ENCODE measurements around the gene MAST3.

GRCh38 chr19:18165794-18166544 is 68.4 kb downstream of the MAST3 start:
- no peak for TF ChIP-seq CTCF (tag by site-specific recombination; IDR thresholded peaks at IDR 0.05)
- TF ChIP-seq ZNF398 (tag by site-specific recombination; IDR thresholded peaks at IDR 0.05) = no peak
- TF ChIP-seq ZBTB20 (tag by site-specific recombination; IDR thresholded peaks at IDR 0.05) = no peak
- TF ChIP-seq ZNF707 (tag by site-specific recombination; IDR thresholded peaks at IDR 0.05) = no peak
- no peak for TF ChIP-seq ZBTB48 (tag by site-specific recombination; IDR thresholded peaks at IDR 0.05)
- TF ChIP-seq REST (tag by site-specific recombination; IDR thresholded peaks at IDR 0.05) = no peak
- no peak for TF ChIP-seq TCF7L2 (IDR thresholded peaks at IDR 0.05; ENCODE audit: borderline replicate concordance, low read depth, low read length)
- TF ChIP-seq SP2 (tag by site-specific recombination; IDR thresholded peaks at IDR 0.05) = no peak

Data from HEK293 (cell line).